Omental fat pad (tissue), 4 donors: ENCODE results near the gene DOK6. TPM values are rescaled to one million over a fixed set of nuclear protein-coding genes. Genes with fewer than 3 reads are reported as not detected.

ENCODE experiments used
- ATAC-seq: fragments of 150-250 bp; one replicate; pipeline ENCODE4 v1.9.1; 2016; ENCODE audit warnings: mild to moderate bottlenecking, moderate library complexity; ENCODE audit not compliant: low FRiP score
- DNase-seq: peaks from one replicate; pipeline ENCODE4 v3.0.0-alpha.2; 2019; ENCODE audit warnings: low spot score
- CTCF ChIP-seq, 3 donors: fragments of 450-650 bp; IDR thresholded peaks; one replicate each; pipeline ENCODE4 v1.5.1; 2016 to 2017; ENCODE audit warnings: antibody characterized with exemption in 3 of 3, mild to moderate bottlenecking in 3 of 3, moderate library complexity in 2 of 3
- total RNA-seq, 4 donors: library from RNA; depleted of rRNA; stranded (reverse); fragments of >200 nt; gene quantifications; one replicate each; pipeline ENCODE4 v1.1.0, GENCODE V29; 2016

The DOK6 gene
- total RNA-seq, 4 donors from 2014 or later = 0.19 to 2.7 (median 1.5) TPM

DNA sequence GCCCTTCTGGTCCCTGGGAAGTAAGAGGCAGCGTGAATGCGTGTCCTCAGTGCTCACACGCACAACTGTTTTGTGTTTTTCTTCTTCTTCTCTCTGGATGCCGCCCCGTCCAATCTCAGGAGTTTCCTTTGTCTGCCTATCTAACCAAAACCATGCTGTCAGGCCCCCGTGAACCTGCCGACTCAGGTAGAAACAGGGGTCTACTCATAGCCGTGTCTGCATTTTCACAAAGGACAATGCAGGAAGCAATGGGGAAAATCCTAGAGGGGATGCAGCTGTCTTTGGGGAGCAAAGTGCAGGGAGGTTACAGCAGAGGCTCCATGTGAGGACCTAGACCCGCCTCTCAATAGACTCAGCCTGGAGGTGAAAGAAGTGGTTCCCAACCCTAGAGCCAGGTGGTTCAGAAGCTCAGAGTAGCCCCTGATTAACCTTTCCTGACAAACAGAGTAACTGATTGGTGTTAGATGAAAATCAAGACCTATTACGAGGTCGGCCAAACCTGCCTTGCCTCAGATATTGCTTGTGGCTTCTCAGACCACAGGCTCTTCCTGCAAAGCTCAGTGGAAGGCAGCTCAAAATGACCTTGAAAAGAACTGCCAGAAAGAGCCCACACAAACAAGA lies 497.7 kb downstream of the DOK6 start:
- DNase-seq (no peak), ATAC-seq (no peak)
- no peak for TF ChIP-seq CTCF (IDR thresholded peaks at IDR 0.05)
